Measurements from ENCODE around the gene TNFRSF12A.

TNFRSF12A gene

GRCh38 chr16:3004319-3004718, 15.8 kb upstream of the TNFRSF12A start:
- ChIA-PET CTCF (interaction anchor here (0.9 to 4.1 kb wide), 3 partner anchors 19 to 27 kb away, joined by 3 to 20 read pairs (median 13); no protein-coding TSS in a partner anchor), POLR2A (interaction anchor here (1.0 to 5.3 kb wide), 6 partner anchors 17 to 34 kb away, joined by 3 to 60 read pairs (median 4); partner anchors contain the start of genes CLDN6, HCFC1R1, PKMYT1 and THOC6)
- DNase-seq (ENCODE audit: extremely low spot score): no peak
- TF ChIP-seq BHLHE40 (IDR thresholded peaks at IDR 0.05; ENCODE audit: borderline replicate concordance) (no peak), LEF1 (IDR thresholded peaks at IDR 0.05; ENCODE audit: borderline replicate concordance) (no peak), ARNT (IDR thresholded peaks at IDR 0.05) (no peak), ZNF384 (IDR thresholded peaks at IDR 0.05) (no peak), SP1 (IDR thresholded peaks at IDR 0.05) (no peak), L3MBTL2 (conservative IDR thresholded peaks at IDR 0.05) (no peak), FOXK2 (IDR thresholded peaks at IDR 0.05) (no peak), CTBP1 (IDR thresholded peaks at IDR 0.05; ENCODE audit: borderline replicate concordance) (no peak), FOXM1 (IDR thresholded peaks at IDR 0.05; ENCODE audit: borderline replicate concordance) (no peak), ELF4 (IDR thresholded peaks at IDR 0.05) (no peak), HDGF (IDR thresholded peaks at IDR 0.05; ENCODE audit: borderline replicate concordance) (no peak), SUZ12 (IDR thresholded peaks at IDR 0.05) (no peak), FOXA1 (IDR thresholded peaks at IDR 0.05) (no peak), TARDBP (IDR thresholded peaks at IDR 0.05) (no peak), NFRKB (IDR thresholded peaks at IDR 0.05) (no peak)
- TF ChIP-seq, protein P1, sequence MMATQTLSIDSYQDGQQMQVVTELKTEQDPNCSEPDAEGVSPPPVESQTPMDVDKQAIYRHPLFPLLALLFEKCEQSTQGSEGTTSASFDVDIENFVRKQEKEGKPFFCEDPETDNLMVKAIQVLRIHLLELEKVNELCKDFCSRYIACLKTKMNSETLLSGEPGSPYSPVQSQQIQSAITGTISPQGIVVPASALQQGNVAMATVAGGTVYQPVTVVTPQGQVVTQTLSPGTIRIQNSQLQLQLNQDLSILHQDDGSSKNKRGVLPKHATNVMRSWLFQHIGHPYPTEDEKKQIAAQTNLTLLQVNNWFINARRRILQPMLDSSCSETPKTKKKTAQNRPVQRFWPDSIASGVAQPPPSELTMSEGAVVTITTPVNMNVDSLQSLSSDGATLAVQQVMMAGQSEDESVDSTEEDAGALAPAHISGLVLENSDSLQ (IDR thresholded peaks at IDR 0.05): no peak

GRCh38 chr16:3004781-3005284, 15.3 kb upstream of the TNFRSF12A start:
- TF ChIP-seq SP1 (IDR thresholded peaks at IDR 0.05) (no peak), SUZ12 (IDR thresholded peaks at IDR 0.05) (no peak), ELF4 (IDR thresholded peaks at IDR 0.05) (no peak), BHLHE40 (IDR thresholded peaks at IDR 0.05; ENCODE audit: borderline replicate concordance) (no peak), NFRKB (IDR thresholded peaks at IDR 0.05) (no peak), FOXK2 (IDR thresholded peaks at IDR 0.05) (no peak), FOXA1 (IDR thresholded peaks at IDR 0.05) (no peak), FOXM1 (IDR thresholded peaks at IDR 0.05; ENCODE audit: borderline replicate concordance) (no peak), ZNF384 (IDR thresholded peaks at IDR 0.05) (no peak), L3MBTL2 (conservative IDR thresholded peaks at IDR 0.05) (no peak), LEF1 (IDR thresholded peaks at IDR 0.05; ENCODE audit: borderline replicate concordance) (no peak)
- TF ChIP-seq, protein P1 (IDR thresholded peaks at IDR 0.05): no peak
- CTCF ChIA-PET: interaction anchor here (1.3 to 4.1 kb wide), 2 partner anchors 23 to 27 kb away, joined by 13 to 20 read pairs; no protein-coding TSS in a partner anchor
- POLR2A ChIA-PET: interaction anchor here (1.5 to 5.3 kb wide), 5 partner anchors 16 to 35 kb away, joined by 3 to 60 read pairs (median 6); partner anchors contain the start of genes CLDN6, HCFC1R1, PKMYT1 and THOC6
- DNase-seq (ENCODE audit: extremely low spot score): no peak

- no peak for DNase-seq (ENCODE audit: extremely low spot score)
- ChIA-PET CTCF (interaction anchor here (1.3 to 1.6 kb wide), 2 partner anchors 11 to 21 kb away, joined by 3 to 10 read pairs; partner anchors contain the start of gene CLDN6), POLR2A (interaction anchor here (0.7 to 5.3 kb wide), 4 partner anchors 14 to 91 kb away, joined by 3 to 60 read pairs (median 4); partner anchors contain the start of genes CLDN6, HCFC1R1, PKMYT1 and THOC6)
- TF ChIP-seq TARDBP (IDR thresholded peaks at IDR 0.05) (no peak), FOXK2 (IDR thresholded peaks at IDR 0.05) (no peak), L3MBTL2 (conservative IDR thresholded peaks at IDR 0.05) (no peak)
- TF ChIP-seq, protein P1 (IDR thresholded peaks at IDR 0.05): no peak
Measured at GRCh38 chr16:3007059-3007956, 12.9 kb upstream of the TNFRSF12A start.

GRCh38 chr16:3007957-3008689, 12.0 kb upstream of the TNFRSF12A start:
- no peak for TF ChIP-seq LEF1 (IDR thresholded peaks at IDR 0.05; ENCODE audit: borderline replicate concordance)
- no peak for TF ChIP-seq FOXK2 (IDR thresholded peaks at IDR 0.05)
- TF ChIP-seq, protein P1 (IDR thresholded peaks at IDR 0.05): no peak
- no peak for TF ChIP-seq L3MBTL2 (conservative IDR thresholded peaks at IDR 0.05)
- TF ChIP-seq BHLHE40 (IDR thresholded peaks at IDR 0.05; ENCODE audit: borderline replicate concordance): no peak
- no peak for TF ChIP-seq NFRKB (IDR thresholded peaks at IDR 0.05)
- TF ChIP-seq ZNF384 (IDR thresholded peaks at IDR 0.05): no peak
- no peak for DNase-seq (ENCODE audit: extremely low spot score)
- ChIA-PET POLR2A (interaction anchor here (0.7 to 5.3 kb wide), 4 partner anchors 13 to 90 kb away, joined by 3 to 60 read pairs (median 4); partner anchors contain the start of genes CLDN6, HCFC1R1, PKMYT1 and THOC6), CTCF (interaction anchor here (1.3 to 1.6 kb wide), 2 partner anchors 10 to 20 kb away, joined by 3 to 10 read pairs; partner anchors contain the start of gene CLDN6)

All from HEK293T (cell line).